Astrocyte (in vitro differentiated cells and primary cell): ENCODE results near the gene TMEM184A.

Source experiments
- CTCF ChIP-seq: IDR thresholded peaks from 2 replicates; pipeline ENCODE4 v1.5.1; 2011; ENCODE audit warnings: low read depth, mild to moderate bottlenecking, inconsistent platforms, low read length, moderate library complexity; ENCODE audit not compliant: insufficient read depth
- EZH2 ChIP-seq: IDR thresholded peaks from 2 replicates; pipeline ENCODE4 v1.6.1; 2012; ENCODE audit warnings: mild to moderate bottlenecking, low read length, inconsistent platforms; ENCODE audit not compliant: insufficient read depth

GRCh38 chr7:1567049-1567771 is 11.2 kb upstream of the TMEM184A start:
- TF ChIP-seq CTCF, result no peak
- no peak for TF ChIP-seq EZH2
